Upper lobe of right lung (tissue), 1 donor: Measurements from ENCODE around the gene CDHR2. TPM values are rescaled to one million over a fixed set of nuclear protein-coding genes. Genes with fewer than 3 reads are reported as not detected.

Experiments used
- ATAC-seq: fragments of 200-7000 bp; cut with Tn5 transposase; one replicate; pipeline ENCODE4 v1.9.1; 2020; ENCODE audit warnings: mild to moderate bottlenecking, moderate library complexity
- DNase-seq: peaks from one replicate; pipeline ENCODE4 v3.0.0-alpha.2; 2020
- H3K27ac ChIP-seq: fragments of 200-600 bp; one replicate; pipeline ENCODE4 v1.8.0; 2022
- H3K27me3 ChIP-seq: fragments of 200-600 bp; one replicate; pipeline ENCODE4 v1.8.0; 2022; ENCODE audit warnings: mild to moderate bottlenecking
- H3K36me3 ChIP-seq: fragments of 200-600 bp; one replicate; pipeline ENCODE4 v1.8.0; 2022
- H3K4me1 ChIP-seq: fragments of 200-600 bp; one replicate; pipeline ENCODE4 v1.8.0; 2022
- H3K4me3 ChIP-seq: fragments of 200-600 bp; one replicate; pipeline ENCODE4 v1.8.0; 2022; ENCODE audit warnings: mild to moderate bottlenecking
- H3K9me3 ChIP-seq: fragments of 200-600 bp; one replicate; pipeline ENCODE4 v1.8.0; 2022
- CTCF ChIP-seq: fragments of 200-600 bp; IDR thresholded peaks from one replicate; pipeline ENCODE4 v1.8.0; 2022; ENCODE audit warnings: antibody characterized with exemption
- intact Hi-C: fragments of 100-400 bp; cut with DNase I; formaldehyde crosslinking; loops from one replicate; pipeline ENCODE4 v1.11.0; 2022
- total RNA-seq: library from RNA; stranded (reverse); fragmentation: NEBNext Ultra II Directional; extraction: Animal tissue kit (Norgen Biotek cat#: 25700); gene quantifications from one replicate; pipeline ENCODE4 v1.2.1, GENCODE V29; 2021
- donor health status: DM: no; HTN: yes; CAD: no; lungs with severe emphysema.

The CDHR2 gene
- total RNA-seq, 1 donor from 2014 or later: 0.35 TPM

GRCh38 chr5:176525677-176526076 is 23.5 kb upstream of the CDHR2 start:
- Histone ChIP-seq H3K27ac (no peak overlapping the region), H3K36me3 (peaks cover 42% of the 10 kb centered on the region), H3K9me3 (no peaks in the 10 kb centered on the region), H3K4me3 (no peak overlapping the region), H3K4me1 (no peaks in the 10 kb centered on the region), H3K27me3 (no peaks in the 10 kb centered on the region)
- no peak for TF ChIP-seq CTCF
- DNase-seq (no peak), ATAC-seq (no peak)
- intact Hi-C loops: no loop called here

DNA sequence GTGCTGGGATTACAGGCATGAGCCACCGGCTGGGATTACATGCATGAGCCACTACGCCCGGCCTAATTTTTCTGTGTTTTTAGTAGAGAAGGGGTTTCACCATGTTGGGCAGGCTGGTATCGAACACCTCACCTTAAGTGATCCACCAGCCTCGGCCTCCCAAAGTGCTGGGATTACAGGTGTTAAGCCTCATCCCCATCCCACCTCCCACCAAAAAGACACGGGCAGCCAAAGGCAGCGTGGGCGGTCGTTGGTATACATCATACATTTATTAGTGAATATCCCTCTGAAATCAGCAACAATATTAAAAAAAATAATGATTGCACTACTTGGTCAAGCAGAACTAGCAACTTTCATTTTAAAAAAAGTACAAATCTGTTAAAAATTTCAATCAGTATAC is 22.7 kb upstream of the CDHR2 start:
- Histone ChIP-seq H3K36me3 (peaks cover 50% of the 10 kb centered on the region), H3K27ac (no peak overlapping the region), H3K4me1 (peaks cover 5% of the 10 kb centered on the region), H3K27me3 (no peaks in the 10 kb centered on the region), H3K4me3 (no peak overlapping the region), H3K9me3 (no peaks in the 10 kb centered on the region)
- DNase-seq: no peak
- TF ChIP-seq CTCF: no peak
- intact Hi-C loops: no loop called here
- ATAC-seq: no peak

GRCh38 chr5:176527246-176528222 is 21.6 kb upstream of the CDHR2 start:
- H3K27me3 ChIP-seq: no peaks in the 10 kb centered on the region
- H3K36me3 ChIP-seq: peaks cover 56% of the 10 kb centered on the region
- peaks cover 15% of the 10 kb centered on the region for H3K4me1 ChIP-seq
- ATAC-seq: no peak
- H3K4me3 ChIP-seq: no peak overlapping the region
- TF ChIP-seq CTCF: no peak
- DNase-seq: no peak
- intact Hi-C loops: no loop called here
- no peak overlapping the region for H3K27ac ChIP-seq
- no peaks in the 10 kb centered on the region for H3K9me3 ChIP-seq

DNA sequence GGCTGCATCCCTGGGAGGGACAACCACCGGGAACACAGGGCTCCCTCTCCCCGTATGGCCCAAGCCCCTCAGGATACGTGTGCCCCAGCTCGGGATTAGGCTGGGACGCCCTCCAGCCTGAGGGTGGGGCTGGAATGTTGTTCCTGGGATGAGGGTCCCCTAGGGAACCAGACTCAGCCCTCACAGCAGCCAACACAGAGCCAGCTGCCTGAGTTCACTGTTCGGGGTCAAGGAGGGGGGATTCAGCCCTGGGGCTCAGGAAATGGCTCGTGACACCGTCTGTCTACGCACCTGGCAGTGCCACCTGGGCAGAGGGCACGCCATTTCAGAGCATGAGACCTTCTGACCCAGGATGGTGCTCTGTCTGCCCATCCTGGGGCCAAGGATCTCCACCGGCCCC is 20.8 kb upstream of the CDHR2 start:
- Histone ChIP-seq H3K27me3 (no peaks in the 10 kb centered on the region), H3K4me3 (no peak overlapping the region), H3K36me3 (peaks cover 56% of the 10 kb centered on the region), H3K9me3 (no peaks in the 10 kb centered on the region), H3K27ac (no peak overlapping the region), H3K4me1 (peaks cover 22% of the 10 kb centered on the region)
- no peak for TF ChIP-seq CTCF
- DNase-seq (no peak), ATAC-seq (no peak)
- intact Hi-C loops: no loop called here

DNA sequence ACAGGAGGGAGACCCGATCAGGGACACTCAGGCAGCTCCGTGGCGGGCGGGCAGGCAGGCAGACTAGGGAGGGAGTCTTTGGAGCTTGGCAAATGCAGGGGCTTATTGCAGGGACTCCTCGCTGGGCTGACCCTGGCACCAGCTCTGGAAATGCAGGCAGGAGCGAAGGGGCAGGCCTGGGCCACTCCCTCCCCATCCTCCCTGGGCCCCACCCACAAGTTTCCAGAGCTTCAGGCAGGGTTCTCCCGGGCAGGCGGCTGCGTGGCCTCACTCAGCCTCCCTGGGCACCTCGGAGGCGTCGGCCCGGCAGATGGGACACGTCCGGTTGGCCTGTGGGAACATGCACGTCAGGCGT is 20.4 kb upstream of the CDHR2 start:
- H3K36me3 ChIP-seq: peaks cover 56% of the 10 kb centered on the region
- no peaks in the 10 kb centered on the region for H3K9me3 ChIP-seq
- TF ChIP-seq CTCF: no peak
- ATAC-seq (no peak), DNase-seq (no peak)
- no peak overlapping the region for H3K27ac ChIP-seq
- no peaks in the 10 kb centered on the region for H3K27me3 ChIP-seq
- H3K4me1 ChIP-seq: peaks cover 27% of the 10 kb centered on the region
- intact Hi-C loops: no loop called here
- no peak overlapping the region for H3K4me3 ChIP-seq
